NCI-H1105 (cell line): ENCODE data around the gene GPR63.
"Not testable (repeated sequence)": the region's sequence is repeated elsewhere in the genome, so short reads cannot be mapped to it uniquely, and the experiment has no call there.

ENCODE experiments used
- DNase-seq: peaks from one replicate; lab custom pipeline; 2025; lab: John Stamatoyannopoulos, UW

The GPR63 gene, protein sequence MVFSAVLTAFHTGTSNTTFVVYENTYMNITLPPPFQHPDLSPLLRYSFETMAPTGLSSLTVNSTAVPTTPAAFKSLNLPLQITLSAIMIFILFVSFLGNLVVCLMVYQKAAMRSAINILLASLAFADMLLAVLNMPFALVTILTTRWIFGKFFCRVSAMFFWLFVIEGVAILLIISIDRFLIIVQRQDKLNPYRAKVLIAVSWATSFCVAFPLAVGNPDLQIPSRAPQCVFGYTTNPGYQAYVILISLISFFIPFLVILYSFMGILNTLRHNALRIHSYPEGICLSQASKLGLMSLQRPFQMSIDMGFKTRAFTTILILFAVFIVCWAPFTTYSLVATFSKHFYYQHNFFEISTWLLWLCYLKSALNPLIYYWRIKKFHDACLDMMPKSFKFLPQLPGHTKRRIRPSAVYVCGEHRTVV

DNA sequence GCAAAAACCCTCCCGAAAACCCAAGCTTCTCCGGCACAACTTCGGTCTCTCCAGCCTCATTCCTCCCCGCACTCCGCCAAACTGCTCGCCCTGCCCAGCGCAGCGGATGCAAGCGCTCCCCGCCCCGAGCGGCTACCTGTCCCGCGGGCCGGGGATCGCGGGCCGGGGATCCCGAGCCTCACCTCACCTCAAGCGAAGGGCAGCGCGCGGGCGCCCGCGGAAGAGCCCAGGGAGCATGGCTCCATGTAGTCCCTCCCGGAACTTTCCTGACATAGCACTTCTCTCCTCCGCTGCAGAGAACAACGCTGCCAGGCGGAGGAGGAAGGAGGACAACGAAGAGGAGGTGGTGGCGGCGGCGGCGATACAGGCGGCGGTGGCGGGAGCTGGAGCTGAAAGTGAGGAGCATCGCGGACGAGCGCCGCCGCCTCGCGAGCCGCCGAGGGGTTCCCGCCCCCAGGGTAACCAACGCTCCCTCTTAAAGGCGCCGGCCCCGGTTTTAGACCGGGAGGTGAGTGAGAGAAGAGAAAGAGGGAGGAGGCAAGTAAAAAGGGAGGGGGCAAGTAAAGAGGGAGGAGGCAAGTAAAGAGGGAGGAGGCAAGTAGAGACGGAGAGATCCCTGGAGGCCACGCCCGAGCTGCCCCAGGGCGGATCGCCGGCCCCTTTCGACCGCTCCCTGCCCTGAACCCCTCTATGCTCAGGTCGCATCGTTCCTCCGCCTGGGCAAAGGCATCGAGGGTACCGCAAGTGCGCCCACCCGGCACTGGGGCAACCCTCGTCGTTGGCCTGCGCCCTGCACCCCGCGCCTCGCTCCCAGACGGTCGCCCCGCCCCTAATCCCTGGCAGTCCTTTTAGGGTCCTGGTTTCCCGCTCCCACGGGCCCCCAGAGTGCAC, at the start of gene GPR63:
Gene GPR63 (minus strand): TSS at position 397 of the 891 bp plus-strand sequence. CDS start 37,746 bp downstream, outside the sequence.
- DNase-seq: peak; percentile 62

DNA sequence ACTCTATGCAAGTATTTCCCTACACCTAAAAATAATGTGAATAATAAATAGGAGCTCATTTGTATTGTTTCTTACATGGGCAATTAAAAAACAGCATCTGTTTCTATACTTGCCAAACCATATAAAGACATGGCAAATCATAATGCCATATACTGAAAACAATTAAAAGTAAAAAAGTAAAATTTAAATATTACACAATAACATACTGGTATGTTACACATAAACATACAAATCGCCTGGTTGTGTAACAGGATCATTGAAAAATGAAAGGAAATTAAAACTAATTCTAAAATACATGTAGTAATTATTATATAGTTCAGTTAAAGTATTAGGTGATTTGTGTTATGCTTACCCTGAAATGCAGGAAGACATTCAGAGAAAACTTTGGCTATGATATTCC, 49.2 kb upstream of the GPR63 start:
- DNase-seq: no peak

DNA sequence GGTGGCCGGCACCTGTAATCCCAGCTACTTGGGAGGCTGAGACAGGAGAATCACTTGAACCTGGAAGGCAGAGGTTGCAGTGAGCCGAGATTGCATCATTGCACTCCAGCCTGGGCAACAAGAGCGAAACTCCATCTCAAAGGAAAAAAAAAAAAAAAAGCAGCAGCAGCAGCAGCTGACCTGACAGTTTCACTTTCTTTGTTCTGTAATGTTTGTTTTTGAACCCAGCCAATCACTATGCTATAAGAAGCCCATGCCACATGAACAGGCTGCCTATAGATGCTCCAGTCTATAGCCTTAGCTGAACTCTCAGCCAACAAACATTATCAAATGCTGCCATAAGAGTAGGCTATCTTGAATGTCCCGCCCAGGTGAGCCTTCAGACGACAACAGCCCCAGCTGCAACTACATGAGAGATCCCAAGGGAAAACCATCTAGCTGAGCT, 47.9 kb upstream of the GPR63 start:
- DNase-seq: not testable (repeated sequence)

DNA sequence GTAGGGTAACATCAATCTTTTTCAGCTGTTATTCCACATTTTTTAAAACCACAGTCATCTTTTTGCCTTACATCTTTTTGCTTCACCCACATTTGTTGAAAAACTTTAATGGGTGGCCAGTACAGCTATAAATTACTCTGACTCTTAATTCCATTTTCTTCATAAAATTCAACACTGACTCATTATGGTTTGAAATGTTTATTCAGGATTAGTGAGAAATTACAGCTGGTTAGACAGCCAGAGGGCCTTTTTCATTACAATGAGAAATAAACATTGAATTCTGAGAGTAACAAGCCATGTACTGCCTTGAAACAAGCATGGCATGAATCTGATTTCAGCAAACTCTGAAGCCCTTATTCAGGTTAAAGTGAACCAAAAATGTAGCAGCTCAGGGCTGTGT, 40.9 kb upstream of the GPR63 start:
- DNase-seq: no peak

DNA sequence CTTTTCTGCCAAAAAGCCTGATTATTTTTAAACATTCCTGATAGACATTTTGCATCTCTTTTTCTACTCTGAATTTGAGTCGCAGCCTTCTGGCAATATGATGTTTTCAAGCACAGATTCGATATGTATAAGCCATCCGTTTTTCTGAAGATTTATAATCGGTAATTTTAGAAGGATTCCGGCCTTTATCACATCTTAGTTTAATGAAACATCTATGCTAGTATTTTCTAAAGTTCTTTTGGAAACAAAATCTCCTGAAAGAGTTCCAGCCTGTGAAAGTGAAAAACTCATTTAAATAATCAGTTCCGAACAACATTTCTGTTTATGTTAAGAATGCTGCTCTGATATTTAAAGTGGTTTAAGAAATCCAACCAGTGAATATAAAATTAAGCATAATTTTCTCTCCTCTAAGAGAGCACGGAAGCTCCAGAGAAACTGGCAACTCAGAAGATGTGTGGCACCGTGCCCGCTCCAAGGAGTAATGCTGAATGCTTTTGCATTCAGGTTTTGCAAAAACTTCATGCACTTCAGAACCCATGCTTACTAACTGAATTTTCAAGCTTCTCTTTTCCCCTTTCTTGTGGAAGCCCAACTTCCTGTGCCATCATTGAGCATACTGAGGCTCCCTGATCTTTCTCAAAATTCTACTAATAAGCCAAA, 39.7 kb upstream of the GPR63 start:
- DNase-seq: no peak

DNA sequence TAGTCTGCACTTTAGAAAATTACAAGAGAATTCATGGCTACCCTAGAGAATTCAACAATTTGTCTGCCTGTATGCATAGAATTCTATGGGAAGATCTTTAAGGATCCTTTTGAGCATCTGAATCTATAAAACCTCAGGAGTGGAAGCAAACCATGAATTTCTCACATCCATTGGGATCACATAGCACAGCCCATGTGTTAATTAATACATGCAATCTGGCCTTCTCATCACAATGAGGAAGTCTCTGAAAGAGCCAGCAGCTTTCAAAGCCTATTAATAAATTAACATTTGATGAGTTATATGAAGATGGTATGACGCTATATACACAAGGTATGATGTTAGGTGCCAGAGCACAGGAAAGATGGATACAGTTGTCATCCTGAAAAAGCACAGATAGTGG, 35.7 kb upstream of the GPR63 start:
- DNase-seq: no peak

DNA sequence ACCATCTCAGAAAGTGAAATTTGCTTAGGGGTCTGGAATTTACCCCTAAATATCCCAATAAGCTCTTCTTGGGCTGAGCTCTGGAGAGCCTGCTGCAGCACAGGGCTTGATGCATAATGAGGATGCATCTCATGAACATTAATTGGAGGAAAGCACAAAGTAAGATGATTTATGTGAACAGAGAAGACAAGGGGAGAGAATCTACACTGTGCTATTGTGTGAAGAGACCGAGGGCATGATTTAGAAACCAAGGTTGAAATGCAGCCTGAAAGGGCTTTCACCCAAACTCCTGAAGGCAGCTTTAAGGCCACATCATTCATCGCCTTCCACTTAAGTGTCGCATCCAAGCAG, 27.8 kb upstream of the GPR63 start:
- DNase-seq: no peak

DNA sequence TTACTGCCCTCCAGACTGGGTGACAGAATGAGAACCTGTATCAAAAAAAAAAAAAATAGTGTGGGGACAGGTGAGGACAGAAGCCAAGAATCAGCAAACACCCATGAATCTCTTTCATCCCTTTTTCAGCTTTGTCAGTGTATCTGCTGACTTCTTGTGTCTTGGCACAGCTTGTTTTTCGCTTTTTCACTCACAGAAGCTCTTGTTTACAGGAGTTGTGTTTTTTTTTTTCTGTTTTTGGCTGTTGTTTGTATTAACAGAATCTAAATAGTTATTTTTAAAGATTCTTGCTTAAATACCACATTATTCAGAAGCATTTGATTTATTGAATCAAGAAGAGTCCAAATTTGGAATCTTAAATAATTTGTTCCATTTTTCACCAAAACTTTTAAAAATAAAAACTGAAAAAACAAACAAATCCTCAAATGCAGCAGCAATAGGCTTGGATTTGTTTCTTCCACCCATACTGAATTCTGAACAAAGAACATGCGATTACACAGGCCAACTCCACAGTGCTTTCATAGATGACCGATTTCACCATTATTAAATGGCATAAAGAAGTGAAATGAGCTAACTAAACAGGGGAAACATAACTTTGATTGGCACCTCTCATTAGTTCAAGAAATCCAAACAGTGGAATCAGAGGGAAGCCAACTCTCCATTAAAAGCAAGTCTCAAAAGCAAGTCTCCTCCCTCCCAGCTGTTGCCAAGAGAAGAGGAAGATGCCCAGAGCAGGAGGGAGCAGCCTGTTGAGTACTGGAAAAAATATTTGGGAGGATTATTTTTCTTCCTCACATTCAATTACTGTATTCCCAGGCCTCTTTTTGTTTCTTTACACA, 27.2 kb upstream of the GPR63 start:
- DNase-seq: no peak

DNA sequence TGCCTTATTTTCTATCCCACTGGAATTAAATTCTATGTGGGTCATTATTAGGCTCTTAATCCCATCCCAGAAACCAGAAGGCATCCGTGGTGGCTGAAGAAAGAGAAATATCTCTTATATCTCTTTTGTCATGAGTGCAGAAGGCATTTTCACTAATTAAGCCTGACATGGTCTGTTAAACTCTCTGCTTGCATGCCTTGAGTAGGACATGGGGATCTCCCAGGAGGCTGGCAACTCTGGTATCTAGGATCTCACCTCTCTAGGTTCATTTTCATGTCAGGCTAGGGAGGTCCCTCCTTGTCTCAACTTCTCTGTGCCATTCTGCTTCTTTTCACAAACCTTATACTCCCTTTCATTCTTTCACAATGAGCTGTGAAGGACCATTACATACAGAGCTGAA, 25.3 kb upstream of the GPR63 start:
- no peak for DNase-seq

DNA sequence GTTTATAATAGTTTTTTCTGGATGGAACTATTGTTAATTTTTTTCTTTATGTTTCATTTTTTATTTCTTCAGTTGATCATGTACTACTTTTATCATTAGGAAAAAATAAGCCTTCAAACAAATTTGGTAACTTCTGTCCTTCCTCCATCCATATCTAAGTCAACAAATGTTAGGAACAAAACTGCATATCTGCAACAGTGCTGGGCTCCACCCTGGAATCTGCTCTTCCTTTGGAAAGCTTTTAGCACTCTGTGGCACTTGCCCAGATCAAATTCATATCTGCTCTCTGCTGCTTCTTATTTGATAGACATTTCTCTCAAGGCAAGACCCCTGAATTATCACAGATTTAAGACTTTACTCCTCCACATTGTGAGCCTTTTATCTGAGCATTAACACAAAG, 24.3 kb upstream of the GPR63 start:
- DNase-seq: no peak

DNA sequence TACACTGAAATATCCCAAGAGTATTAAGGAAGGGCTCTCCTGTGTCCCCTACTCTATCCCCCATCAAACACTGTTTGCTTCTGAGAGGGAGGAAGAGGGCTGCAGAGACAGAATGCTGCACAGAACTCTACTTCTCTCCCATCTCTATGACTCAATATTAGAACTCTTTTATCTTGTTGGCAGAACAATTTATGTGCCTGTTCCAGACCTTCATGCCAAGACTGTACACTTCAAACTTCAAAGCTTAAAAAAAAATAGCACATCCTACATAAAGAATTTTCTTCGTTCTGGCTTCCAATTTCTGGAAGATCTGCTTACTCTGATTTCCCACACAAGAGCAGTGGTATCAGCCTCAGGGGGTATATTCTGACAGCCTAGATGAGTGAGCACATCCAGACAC, 19.6 kb upstream of the GPR63 start:
- no peak for DNase-seq

DNA sequence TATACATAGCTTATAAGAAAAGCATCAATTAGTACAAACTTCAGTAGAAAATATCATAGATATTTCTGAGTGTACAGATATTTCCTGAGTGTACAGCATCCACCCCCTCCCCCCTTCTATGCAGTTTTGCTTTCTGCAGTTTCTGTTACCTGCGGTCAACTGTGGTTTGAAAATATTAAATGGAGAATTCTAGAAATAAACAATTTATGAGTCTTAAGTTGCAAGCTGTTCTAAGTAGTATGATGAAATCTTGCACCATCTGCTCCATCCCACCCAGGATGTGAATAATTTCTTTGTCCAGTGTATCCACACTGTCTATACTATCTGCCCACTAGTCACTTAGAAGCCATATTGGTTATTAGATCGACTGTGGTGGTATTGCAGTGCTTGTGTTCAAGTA, 15.8 kb upstream of the GPR63 start:
- DNase-seq: no peak

DNA sequence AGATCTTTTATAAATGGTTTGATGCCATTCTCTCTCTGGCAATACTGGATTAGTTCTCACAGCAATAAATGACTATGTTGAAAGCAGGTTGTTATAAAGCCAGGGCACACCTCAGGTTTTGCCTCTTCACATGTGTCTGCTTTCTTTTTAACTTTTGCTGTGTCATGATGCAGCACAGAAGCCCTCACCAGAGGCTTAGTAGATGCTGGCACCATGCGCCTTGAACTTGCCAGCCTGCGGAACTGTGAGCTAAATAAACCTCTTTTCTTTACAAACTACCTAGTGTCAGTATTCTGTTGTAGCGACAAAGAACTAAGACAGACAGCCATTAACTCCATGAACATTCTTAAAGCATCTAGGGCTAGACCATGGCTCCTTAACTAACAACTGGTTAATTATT, 15.3 kb upstream of the GPR63 start:
- DNase-seq: no peak

DNA sequence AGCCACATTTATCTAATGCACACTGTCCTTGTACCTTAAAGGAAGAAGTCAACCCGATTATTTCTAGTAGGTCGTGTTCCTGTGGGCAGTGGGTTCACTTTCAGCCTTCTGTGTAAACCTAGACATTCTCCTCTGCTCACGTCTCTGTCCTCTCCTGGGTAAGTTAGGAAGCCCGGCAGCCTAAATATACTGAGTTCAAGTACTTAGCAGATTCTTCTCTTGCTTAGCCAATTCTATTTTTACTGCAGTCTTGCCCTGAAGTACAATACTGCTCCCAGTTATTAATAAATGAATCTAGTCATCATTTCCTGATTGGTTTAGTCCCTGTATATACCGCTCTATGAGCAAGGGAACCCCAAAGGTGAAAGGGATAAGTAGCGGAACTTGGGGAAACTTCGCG, 14.6 kb upstream of the GPR63 start:
- no peak for DNase-seq

DNA sequence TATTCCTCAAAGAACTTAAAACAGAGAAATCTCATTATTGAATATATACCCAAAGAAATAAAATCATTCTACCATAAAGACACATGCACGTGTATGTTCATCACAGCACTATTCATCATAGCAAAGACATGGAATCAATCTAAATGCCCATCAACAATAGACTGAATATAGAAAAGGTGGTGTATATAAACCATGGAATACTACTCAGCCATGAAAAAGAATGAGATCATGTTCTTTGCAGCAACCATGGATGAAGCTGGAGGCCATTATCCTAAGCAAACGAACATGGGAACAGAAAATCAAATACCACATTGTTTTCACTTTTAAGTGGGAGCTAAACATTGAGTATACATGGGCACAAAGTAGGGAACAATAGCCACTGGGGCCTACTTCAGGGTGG, 12.3 kb upstream of the GPR63 start:
- no peak for DNase-seq

DNA sequence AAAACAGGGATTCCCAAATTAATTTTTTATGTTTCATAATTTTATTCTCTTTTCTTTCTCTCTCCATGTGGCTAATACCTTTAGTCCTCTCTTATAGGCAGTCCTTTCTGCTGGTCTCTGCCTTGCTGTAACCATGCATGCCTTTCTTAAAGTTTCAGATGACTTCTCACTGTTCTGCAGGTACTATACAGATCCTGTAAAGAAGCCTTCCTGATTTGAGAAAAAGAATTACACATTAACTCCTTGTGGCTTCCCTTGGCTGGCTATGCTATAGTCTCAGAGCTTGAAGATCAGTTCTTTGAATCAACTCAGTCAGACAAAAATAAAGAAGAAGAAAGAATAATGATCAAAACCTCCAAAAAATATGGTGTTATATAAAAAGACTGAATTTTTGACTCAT, 7.3 kb upstream of the GPR63 start:
- no peak for DNase-seq

DNA sequence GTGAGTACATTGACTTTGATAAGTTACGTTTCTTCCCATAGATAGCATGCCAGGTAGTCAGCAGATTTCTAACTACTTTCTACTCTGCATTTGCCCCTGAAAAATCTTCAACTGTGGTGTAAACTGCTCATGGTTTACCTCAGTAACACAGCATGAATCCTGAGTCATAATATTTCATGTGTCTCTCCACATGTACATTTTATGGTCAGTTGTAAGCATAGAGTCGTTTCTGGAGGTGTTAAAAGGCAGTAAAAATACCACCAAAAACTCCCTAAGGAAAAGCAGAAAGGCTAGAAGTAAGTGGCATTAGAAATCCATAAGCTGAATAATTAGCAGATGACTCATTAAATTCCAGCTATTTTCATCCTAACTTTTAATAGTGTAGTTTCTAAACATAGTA, 4.1 kb upstream of the GPR63 start:
- DNase-seq: no peak

DNA sequence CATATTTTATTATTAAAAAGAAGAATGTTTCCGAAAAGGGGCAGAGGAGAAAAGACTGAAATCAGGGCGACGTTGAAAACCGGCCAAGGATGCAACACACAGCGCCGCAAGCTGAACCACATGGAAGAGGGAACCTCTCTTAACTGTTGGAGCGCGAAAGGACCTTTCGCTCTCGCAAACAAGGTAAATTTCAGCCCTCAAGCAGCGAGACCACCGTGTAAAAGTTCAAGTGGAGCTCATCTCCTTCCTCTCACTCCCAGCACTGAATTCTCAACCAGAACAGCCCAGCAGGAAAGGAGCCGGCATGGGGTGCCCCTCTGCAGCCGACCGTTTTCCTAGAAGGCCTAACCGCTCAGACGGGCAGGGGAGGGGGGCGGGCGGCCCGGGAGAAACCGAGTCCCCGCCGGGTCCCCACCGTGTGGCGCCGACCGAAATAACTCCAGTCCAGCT, 621 bp downstream of the GPR63 start:
- DNase-seq: no peak

DNA sequence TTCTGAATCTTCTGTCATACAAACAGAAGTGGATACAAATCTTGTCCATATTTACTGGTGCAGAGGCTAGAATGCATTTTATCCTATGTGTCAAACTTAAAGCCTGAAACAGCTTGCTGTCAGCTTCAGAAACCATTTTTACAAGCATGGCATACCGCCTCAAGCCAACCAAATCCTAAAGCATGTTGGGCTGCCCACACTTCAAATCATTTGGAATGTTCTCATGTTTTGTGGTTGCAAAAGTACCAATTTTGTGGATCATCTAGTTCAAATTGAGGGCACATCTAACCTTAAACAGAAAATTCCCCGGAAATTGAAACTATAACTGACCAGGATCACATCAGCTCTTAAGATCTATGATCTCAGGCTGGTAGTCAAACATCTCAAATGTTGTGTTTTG, 3.2 kb downstream of the GPR63 start:
- DNase-seq: no peak

DNA sequence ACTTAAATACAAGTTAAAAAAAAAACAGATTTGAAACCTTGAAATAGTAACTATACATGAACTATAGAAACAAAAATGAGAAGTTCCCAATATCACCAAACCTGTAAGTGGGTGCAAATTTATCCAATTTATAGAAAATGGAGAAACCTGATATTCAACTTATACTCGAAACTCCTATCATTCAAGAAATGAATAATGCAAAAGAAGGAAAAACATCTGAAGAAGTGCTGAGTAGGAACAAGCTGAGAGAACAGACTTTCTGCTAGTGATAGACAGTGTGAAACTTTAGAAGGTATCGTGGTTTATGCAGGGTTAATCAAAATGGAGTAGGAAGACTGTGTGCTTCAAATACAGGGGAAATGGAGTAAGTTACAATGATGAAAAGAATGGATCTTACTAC, 4.5 kb downstream of the GPR63 start:
- no peak for DNase-seq

DNA sequence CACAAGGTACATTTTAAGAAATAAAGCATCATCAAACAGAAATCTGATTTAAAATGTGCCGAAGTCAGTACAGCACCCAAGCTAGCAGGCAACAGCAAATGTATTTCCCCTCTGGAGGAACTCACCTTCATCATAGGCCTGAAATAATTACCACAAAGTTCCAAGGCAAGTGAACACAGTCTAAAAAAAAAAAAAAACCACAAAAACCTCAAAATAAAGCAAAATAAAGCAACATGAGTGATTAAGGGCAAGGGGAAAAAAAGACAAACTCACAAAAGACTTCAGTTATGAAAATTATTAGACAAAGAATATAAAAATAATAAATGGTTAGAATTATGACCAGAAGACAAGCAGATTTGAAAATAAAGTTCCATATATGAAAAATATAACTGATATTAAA, 10.4 kb downstream of the GPR63 start:
- no peak for DNase-seq

DNA sequence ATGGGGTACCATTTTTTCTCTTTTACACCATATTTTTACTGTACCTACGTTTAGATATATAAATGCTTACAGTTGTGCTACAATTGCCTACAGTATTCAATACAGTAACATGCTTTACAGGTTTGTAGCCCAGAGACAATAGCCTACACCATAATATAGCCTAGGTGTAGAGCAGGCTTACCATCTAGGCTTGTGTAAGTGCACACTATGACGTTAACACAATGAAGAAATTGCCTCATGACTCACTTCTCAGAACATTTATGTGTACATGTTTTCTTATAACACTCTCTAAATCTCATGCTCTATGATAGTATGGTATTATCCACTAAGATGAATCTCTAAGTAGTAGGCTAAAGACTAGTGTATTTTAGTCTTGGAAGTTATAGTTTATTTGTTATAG, 13.5 kb downstream of the GPR63 start:
- DNase-seq: no peak
